GM19397 (cell line): Measurements from ENCODE around the gene CEP89.
"Not testable (repeated sequence)": the region's sequence is repeated elsewhere in the genome, so short reads cannot be mapped to it uniquely, and the experiment has no call there.

Source experiments
- ATAC-seq: cut with Tn5 transposase; IDR thresholded peaks from one replicate; pipeline ENCODE4 v1.9.1; 2021; ENCODE audit warnings: mild to moderate bottlenecking, moderate library complexity; ENCODE audit not compliant: unreplicated experiment

Gene CEP89

DNA sequence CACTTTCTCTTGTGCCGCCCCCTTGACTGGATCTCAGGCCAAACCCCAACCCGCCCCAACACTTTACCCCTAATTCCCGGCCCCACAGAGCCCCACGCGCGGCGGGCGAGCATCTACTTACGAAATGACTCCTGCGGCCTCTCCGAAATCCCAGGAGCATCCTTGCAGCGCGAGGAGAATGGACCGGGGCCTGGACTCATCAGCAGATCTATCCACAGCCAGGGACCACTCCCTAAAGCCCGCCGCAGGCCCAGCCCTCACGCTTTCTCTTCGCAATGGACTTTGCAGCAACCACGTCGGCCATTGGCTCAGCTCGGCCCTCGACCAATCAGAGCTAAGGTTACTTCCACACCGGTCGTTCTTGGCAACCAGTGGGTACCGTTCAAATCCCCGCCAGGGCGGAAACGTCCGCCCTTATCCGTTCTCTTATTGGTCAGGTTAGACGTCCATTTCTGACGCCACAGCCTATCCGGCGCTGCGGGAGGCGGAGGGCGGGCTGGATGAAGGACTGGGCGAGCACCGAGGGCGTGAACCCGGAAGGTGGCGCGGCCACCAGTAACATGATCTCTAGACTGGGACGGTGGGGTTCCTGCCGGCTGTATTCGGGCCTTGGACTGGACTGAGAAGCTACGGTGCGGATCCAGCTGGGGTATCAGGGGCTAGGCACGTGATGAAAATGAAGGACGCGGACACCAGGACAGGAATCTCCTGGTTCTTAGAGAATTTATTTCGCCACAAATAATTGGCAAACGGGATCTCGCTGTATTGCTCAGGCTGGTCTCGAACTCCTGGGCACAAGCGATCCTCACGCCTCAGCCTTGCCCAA lies at the start of gene CEP89, which contains the start of gene FAAP24:
TSS of gene CEP89 (minus strand) at position 244 of the 826 bp plus-strand sequence. CDS start at position 160, 84 bp downstream.
TSS of gene FAAP24 (plus strand) at position 528 of the 826 bp plus-strand sequence. CDS start 955 bp downstream, outside the sequence.
- peak; percentile 98 for ATAC-seq

DNA sequence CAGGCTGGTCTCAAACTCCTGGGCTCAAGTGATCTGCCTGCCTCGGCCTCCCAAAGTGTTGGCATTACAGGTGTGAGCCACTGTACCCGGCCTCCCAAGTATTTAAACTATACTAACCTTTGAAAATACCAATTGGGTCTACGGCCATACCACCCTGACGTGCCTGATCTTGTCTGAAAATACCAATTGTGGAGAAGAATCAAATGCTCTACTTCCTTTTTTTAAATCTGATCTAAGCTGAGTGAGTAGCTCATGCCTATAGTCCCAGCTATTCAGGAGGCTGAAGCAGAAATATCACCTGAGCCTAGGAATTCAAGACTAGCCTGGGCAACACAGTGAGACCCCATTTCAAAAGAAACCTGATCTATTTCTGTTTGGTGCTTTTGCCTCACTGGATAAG lies 39.1 kb upstream of the CEP89 start:
- ATAC-seq: not testable (repeated sequence)

DNA sequence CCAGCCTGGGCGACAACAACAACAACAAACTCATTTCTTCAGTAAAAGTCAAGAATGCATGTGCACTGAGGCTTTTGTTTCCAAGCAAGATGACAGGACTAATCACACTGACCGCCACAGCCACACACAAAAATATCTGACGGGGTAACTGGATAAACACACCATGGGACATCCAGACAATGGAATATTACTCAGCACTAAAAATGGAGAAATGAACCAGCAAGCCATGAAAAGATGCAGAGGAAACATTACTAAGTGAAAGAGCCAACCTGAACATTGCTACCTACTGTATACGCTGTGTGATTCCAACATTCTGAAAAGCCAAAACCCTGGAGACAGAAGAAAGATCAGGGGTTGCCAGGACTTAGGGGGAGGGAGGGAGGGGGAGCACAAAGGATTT lies 37.0 kb upstream of the CEP89 start:
- ATAC-seq: no peak

DNA sequence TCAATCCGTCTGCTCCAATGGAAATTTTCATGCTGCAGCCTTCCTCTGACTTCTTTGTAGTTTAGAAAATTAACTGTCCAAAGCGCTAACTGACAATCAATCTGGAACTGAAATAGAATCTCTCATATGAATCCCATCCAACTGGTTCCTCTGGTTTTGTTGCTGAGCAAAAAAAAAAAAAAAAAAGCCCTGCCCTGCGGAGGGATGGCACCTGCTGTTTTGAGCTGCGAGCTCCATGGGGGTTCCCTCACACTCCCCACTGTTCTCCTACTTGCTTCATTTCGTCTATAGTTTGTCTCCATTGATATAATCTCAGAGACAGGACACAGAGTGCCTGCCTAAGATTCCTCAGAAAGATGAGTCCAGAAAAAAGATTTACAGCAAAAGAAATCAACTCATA lies 33.7 kb upstream of the CEP89 start:
- ATAC-seq: no peak

DNA sequence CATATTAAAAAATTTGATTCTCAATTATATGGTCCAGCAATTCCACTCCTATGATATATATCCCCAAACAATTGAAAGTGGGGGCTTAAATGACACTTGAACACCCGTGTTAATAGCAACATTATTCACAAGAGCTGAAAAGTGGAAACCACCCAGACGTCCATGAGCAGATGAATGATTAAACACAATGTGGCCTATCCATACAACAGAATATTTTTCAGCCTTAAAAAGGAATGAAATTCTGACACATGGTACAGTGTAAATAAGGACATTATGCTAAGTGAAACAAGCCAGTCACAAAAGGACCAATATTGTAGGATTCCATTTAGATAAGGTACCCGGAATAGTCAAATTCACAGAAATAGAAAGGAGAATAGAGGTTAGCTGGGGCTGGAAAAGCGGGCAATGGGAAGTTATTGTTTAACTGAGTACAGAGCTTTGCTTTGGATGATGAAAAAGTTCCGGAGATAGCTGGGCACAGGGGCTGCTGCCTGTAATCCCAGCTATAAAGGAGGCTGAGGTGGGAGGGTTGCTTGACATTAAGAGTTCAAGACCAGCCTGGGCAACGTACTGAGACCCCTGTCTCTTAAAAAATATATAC lies 31.8 kb upstream of the CEP89 start:
- not testable (repeated sequence) for ATAC-seq

DNA sequence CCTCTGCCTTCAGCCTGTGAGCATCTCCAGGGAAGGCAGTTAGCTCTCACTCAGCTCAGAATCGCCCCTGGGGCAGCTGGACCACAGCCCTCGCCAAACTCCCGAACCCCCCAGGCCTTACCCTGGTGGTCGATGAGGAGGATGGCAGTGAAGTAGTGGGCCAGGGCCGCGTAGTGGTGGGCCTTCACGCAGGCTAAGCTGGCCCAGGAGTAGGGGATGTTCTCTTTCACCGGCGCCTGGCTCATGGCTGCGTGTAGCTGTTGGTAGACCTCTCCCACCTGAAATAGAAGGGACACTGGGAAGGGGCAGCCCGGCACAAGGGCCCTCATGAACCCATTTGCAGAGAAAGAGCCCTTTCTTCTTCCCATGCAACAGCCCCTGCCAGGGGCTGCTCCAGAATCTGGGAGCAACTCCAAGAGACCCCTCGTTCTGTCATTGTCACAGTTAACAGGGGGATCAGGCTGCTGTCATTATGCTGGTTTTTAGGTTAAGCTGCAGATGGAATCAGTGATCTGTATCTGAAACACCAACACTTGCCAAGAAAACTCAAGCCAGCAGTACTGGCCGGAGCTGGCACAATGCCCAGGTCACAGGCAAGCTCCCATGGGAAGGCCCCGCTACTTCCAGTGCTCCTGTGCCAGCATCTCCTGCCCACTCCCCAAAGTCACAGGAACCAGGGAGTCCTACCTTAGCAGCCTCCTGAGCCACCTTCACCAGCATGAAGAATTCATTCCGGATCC lies 30.5 kb upstream of the CEP89 start:
- not testable (repeated sequence) for ATAC-seq

DNA sequence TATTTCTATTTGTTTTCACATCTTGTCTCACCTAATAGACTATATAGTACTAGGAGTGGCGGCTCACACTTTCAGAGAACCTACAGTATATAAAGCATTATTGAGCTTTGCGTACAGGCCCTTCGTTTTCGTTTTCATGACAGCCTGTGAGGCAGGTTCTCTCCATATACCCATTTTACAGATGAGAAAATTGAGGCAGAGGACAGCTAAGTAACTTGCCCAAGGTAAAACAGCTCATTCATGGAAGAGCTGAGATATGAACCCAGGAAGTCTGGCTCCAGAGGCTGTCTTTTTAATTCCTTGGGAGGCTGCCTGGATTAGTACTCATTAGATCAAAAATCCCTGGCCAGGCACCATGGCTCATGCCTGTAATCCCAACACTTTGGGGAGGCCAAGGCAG lies 29.2 kb upstream of the CEP89 start:
- no peak for ATAC-seq

DNA sequence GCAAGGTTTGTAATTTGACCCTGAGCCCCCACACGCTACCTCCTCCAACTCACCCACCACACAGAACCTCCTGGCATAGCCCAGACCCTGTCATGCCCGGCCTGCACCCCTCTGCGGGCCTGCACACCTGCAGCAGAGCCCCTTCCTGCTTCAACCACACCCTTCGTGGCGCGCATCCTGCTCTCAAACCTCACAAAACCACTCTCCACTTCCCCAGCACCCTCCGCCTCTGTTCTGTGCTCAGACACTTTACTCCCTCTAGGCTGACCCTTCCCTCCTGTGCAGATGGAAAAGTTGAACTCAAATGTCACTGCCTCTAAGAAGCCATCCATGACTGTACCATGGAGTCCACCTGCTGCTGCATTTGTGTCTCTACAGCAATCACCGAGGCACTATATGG lies 28.8 kb upstream of the CEP89 start:
- no peak for ATAC-seq

DNA sequence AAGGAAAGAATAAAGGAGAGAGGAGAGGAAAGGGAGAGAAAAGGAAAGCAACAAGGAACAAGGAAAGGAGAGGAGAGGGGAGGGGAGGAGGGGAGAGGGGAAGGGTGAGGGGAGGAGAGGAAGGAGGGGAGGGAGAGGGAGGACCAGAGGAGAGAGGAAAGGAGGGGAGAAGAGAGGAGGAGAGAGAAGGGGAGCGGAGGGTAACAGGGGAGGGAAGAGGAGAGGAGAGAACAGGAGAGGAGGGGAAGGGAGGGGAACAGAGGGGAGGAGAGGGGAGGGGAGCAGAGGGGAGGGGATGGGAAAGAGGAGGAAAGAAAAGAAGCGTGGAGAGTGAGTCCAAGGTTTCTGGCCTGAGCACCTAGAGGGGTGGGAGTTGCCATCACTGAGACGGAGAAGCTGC lies 27.0 kb upstream of the CEP89 start:
- no peak for ATAC-seq

DNA sequence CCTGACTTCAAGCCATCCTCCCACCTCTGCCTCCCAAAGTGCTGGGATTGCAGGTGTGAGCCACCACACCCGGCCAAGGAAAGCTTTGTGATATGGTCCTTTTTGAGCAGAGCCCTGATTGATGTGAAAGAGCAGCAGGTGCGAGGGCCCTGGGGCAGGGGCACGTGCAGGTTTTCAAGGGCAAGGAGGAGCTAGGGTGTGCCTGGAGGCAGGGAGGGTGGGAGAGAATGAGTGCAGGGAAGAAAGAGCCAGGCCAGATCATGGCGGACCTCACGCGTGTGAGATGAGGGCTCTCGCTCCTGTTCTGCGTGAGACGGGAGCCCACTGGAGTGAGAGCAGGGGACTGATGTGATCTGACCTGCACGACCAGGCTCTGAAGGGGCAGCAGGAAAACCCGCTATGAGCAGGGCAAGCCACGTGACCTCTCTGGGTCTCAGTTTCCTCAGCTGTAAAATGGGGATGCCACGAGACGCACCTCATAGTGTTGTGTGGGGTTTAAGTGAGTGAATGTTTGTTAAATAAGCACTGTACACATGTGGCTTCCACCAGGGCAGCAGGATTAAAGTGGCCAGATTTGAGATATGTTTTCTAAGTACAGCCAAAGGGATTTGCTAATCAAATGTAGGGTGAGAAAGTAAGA lies 26.1 kb upstream of the CEP89 start:
- ATAC-seq: no peak

DNA sequence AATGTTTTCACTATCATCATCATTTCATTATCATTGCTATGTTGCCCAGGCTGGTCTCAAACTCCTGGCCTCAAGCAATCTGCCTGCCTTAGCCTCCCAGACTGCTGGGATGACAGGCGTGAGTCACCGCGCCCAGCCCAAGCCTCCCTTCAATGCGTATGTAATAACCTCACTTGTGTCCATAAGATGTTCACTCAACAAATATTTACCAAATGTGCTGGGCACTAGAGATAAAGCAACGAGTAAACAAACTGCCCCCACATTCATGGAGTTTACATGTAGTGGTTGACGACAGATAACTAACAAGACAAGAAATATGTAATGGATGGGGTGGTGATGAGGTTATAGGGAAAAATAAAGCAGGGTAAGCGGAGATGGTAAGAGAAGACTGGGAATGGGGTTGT lies 25.3 kb upstream of the CEP89 start:
- not testable (repeated sequence) for ATAC-seq

DNA sequence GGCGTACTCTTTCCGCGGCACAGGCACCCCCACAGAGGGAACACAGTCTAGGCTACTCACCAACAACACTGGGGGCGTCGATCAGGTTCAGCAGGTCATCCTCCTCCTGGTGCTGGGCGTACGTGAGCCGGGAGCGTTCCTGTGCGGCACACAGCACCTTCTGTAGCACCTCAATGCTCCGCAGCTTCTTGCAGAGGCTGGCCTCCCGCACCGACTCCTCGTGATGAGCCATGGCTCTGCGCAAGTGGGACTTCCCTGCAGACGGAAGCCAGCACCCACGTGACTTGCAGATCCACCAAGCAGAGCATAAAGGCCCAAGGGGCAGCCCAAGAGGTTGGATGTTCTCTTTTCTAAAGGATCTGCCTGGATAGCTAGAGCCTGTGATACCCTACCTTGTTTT lies 24.2 kb upstream of the CEP89 start:
- not testable (repeated sequence) for ATAC-seq

DNA sequence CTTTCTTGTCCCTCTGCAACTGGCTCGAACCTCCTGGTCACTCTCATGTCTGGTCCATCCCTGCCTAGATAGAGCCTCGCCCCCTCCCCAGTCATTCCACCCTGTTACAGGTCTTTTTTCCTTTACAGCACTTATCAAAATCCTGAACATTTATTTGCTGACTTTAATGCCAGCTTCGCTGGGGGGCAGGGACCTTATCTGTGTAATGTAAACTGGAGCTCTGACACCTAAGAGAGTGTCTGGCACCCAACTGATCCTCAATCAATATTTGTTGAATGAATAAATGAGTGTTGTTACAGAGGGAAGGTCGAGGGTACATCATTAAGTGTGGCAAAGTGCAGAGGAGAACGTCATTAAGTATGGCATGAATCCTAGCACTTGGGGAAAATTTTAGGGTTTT lies 17.0 kb upstream of the CEP89 start:
- no peak for ATAC-seq

DNA sequence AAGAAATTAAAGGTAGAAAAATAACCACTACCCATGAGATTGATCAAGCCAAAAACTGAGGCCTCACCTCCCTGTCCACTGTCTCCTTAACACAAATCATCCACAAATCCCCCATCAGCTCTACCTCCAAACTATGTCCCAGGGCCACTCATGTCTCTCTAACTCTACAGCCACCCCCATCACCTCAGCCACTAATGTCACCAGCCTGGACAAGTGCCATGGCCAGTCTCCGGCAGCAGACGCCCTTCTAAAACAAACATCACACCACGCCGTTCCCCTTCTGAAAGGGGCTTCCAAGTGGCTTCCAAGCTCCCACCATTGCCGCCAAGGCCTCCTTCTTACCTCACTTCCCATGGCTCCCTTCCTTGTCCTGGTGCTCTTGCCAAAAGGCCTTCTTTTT lies 16.5 kb upstream of the CEP89 start:
- not testable (repeated sequence) for ATAC-seq

DNA sequence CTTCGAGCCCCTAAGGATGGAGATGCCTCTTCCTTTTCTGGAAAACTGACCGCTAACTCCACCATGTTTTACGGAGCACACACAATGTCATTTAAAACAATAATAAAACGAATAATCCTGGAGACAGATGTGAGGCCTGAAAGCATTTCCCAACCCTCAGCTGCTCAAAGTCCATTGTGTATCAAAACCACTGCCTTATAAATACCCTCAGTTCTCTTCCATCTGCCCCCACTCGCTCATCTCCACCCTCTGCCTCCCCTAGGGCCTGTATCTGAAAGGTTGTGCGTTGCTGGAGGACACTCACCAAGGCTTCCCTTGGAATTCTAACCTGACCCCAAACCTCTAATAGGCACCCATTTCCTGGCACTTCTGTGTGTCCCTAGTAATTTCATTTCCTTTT lies 10.7 kb upstream of the CEP89 start:
- ATAC-seq: not testable (repeated sequence)

DNA sequence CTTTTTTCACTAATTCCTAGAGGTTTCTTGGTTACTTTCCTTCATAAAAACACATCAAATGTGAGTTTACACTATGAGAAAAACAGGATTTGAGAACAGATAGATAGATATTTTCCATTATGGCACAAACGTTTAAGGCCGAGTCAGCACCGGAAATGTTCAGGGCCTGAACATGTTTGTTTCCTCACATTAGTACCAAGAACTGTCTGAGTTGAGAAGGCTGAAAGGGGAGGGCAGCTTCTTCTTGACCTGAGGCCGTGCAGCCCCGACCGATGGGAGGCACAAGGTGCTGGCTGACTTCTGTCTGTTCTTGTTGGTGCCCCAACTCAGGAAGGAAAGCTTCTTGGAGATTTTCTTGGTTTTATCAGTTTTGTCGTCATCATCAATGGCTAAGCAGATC lies 8.0 kb upstream of the CEP89 start:
- not testable (repeated sequence) for ATAC-seq

DNA sequence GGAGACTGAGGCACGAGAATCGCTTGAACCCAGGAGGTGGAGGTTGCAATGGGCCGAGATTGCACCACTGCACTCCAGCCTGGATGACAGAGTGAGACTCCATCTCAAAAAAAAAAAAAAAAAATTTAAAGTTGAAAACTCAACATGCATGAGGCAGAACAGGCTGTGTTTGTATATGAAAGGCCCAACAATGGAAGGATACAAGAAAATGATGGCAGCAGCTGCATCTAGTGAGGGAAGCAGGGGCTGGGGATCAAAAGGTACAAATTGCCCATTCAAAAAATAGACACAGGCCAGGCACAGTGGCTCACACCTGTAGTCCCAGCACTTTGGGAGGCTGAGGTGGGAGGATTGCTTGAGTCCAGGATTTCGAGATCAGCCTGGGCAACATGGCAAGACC lies 6.1 kb upstream of the CEP89 start:
- ATAC-seq: not testable (repeated sequence)

DNA sequence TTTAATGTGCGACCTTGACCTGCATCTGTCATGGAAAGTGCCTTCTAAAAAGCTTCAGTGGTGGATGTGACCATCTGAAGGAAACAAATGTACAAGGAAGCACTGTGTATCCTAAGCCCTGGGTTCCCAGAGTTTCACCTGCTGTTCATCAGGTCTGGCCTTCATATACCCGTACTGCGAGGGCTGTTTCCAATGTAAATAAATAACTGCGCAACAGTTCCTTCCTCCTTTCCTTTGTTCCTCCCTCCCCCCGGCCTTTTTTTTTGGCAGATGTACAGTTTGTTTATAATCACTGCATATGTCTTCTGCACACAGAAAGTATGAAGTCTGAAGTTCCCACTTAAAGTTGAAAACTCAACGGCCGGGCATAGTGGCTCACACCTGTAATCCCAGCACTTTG lies 5.5 kb upstream of the CEP89 start:
- no peak for ATAC-seq

DNA sequence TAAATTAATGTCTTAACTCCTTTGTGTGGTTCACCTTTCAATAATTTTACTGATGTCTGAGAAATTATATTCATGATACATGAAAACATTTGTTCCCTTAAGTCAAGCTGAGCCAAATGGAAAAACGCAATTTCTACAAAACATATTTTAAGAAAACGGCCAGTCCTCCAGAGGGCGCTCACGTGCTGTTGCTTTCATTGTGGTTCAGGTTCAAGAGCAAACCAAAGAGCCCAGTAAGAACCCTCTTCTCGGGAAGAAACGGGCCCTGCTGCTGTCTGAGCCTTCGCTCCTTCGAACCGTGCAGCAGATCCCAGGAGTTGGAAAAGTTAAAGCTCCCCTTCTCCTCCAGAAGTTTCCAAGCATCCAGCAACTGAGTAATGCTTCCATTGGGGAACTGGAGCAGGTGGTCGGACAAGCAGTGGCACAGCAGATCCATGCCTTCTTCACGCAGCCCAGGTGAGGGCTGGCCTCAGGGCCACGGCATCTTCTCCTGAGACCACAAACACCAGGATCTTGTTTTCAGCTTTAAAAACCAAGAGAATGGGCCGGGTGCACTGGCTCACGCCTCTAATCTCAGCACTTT lies 4.6 kb upstream of the CEP89 start:
- ATAC-seq: no peak

DNA sequence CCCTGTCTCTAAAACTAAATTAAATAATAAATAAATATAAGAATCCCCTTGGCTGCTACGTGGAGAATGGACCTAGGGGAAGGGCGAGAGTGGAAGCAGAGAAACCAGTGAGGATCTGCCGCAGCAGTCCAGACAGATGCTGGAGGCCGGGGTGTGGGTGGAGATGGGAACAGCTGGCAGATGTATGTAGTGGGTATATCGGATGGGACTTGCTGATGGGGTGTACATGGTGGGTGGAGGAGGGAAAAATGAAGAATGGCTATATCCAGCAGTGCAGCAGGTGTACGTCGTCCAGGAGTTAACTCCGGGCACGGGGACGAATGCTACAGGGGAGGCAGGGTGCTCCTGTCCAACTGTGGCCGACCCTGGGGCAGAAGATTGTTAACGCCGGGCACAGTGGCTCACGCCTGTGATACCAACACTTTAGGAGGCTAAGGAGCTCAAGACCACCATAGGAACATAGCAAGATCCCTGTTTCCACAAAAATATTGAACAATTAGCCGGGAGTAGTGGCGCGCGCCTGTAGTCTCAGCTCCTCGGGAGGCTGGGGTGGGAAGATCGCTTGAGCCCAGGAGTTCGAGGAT lies 654 bp downstream of the CEP89 start:
- no peak for ATAC-seq
